ENCODE measurements around the gene CCDC157.

DNA sequence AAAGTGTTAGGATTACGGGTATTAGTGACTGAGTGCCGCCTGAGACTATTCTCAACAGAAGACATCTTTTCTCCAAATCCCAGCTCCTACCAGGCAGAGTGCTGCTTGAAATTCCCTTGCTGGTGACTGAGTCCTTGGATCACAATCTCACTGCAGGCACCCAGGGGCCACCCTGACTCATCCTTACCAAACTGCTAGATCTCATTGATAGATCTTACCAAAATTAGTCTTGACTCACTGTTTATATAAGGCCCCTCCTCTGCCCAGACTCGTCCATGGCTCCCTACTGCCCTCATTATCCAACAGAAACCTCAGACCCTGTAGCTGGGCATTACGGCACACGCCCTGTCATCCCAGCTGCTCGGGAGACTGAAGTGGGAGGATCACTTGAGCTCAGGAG is 44.8 kb upstream of the CCDC157 start:
- TF ChIP-seq, protein P1, sequence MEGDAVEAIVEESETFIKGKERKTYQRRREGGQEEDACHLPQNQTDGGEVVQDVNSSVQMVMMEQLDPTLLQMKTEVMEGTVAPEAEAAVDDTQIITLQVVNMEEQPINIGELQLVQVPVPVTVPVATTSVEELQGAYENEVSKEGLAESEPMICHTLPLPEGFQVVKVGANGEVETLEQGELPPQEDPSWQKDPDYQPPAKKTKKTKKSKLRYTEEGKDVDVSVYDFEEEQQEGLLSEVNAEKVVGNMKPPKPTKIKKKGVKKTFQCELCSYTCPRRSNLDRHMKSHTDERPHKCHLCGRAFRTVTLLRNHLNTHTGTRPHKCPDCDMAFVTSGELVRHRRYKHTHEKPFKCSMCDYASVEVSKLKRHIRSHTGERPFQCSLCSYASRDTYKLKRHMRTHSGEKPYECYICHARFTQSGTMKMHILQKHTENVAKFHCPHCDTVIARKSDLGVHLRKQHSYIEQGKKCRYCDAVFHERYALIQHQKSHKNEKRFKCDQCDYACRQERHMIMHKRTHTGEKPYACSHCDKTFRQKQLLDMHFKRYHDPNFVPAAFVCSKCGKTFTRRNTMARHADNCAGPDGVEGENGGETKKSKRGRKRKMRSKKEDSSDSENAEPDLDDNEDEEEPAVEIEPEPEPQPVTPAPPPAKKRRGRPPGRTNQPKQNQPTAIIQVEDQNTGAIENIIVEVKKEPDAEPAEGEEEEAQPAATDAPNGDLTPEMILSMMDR (IDR thresholded peaks at IDR 0.05): no peak
- TF ChIP-seq ZFX (IDR thresholded peaks at IDR 0.05; ENCODE audit: borderline replicate concordance): no peak
